GM21786 (cell line): ENCODE data around the gene GRIK1.
"Not testable (repeated sequence)": the region's sequence is repeated elsewhere in the genome, so short reads cannot be mapped to it uniquely, and the experiment has no call there.

Experiments used
- ATAC-seq: cut with Tn5 transposase; IDR thresholded peaks from one replicate; pipeline ENCODE4 v1.9.1; 2021; ENCODE audit not compliant: unreplicated experiment

GRIK1 gene

GRCh38 chr21:29939924-29940275, at the start of gene GRIK1:
GRIK1 (minus strand) TSS chr21:29939996.
- no peak for ATAC-seq

DNA sequence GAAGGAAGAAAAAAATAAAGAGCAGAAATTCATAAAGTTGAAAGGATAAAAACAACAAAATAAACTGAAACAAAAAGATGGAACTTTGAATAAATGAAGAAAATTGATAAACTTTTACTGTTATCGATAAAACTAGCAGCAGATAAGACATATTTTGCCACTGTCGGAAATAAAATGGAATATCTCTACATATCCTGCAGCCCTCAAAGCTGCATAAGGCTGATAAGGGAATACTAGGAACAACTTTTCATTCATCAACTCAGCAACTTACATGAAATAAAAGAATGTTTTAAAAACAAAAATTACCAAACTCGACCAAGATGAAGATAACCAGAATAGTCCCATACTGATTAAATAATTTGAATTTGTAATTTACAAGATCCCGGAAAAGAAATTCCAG, 48.0 kb upstream of the GRIK1 start:
- ATAC-seq: no peak

DNA sequence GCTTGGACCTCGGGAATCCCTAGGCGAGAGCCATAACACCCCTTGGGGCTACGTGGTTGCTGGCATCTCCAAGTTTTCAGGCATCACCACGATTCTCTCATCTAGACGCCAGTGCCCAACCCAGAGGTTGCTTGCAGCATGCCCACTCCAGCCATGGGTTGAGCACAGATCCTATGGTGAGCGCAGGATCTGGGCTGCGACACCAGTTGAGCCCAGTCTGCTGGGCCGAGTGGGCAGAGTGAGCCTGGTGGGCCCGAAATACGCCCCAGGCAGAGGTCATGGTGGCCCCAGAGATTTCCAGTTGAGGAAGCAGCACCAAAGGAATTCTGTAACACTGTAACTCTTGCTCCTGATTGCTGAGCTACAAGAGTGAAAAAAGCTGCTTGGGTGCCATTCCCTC, 46.1 kb upstream of the GRIK1 start:
- no peak for ATAC-seq

- no peak for ATAC-seq
Observed at GRCh38 chr21:29979043-29979442, 39.2 kb upstream of the GRIK1 start.

DNA sequence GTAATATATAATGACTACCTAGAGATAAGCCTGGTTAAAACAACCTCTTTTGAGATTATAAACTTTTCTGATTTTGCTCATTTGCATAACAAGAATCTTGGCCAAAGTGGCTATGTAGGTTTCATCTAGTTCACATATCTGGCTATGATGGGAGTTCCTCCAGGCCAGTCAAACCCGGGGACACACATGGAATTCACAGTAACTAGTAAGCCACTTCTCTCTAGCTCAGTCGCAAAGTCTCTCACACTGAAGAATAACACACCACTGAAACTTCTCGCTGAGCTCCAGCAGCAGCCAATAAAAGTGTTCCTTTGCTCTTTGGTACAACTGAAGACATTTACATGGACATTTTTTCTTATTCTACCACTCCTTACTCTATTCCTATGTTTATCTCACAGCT, 36.0 kb upstream of the GRIK1 start:
- no peak for ATAC-seq

- ATAC-seq: no peak
Observed at GRCh38 chr21:29973258-29973657, 33.5 kb upstream of the GRIK1 start.

DNA sequence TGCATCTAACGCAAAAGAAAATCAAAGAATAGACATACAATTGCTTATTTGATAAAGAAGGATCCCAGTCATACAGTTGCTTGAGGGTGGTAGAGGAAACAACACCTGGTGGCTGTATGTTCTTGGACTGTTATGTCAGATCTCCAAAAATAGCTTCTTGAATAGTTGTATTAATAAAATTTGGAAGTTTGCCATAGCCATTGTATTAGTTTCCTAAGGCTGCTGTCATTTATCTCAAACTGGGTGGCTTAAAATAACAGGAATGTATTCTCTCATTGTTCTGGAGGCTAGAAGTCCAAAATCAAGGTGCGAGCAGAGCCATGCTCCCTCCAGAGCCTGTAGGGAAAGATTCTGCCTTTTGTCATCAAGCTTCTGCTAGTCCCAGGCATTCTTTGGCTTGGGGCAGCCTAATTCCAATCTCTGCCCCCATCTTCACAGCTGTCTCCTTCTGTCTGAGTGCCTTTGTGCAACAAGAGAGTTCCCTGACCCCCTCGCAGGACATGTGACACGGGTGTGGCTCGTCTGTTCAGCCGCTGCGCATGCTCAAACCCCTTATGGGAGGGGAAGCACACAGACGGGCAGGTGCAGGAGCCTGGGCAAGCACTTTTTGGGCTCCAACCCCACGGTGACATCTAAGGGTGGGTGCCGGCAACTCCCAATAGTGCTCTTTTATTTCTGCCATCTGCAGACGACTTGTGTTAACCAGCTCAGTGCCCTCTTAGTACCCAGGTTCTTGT, 21.7 kb upstream of the GRIK1 start:
- ATAC-seq: no peak

GRCh38 chr21:29958551-29958950, 18.8 kb upstream of the GRIK1 start:
- ATAC-seq: no peak

- not testable (repeated sequence) for ATAC-seq
Observed at GRCh38 chr21:29958035-29958434, 18.2 kb upstream of the GRIK1 start.

DNA sequence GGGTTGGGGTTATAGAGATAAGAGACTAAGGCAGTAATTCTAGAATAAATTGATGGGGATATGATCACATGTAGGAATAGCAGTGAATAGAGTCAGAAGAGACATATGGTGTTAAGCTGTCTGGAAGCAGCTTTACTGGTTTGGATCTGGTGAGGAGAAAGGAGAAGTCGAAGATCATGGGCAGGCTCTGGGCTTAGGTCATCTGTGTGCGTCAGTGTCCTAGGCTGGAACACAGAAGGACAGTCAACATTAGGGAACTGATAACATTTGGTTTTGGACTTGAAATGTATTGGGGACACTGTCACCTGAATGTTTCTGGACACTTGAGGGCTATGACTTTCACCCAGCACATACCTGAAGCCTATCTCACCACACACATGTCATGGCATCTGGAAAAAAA, 13.9 kb upstream of the GRIK1 start:
- ATAC-seq: no peak

GRCh38 chr21:29953072-29953471, 13.3 kb upstream of the GRIK1 start:
- ATAC-seq: no peak

DNA sequence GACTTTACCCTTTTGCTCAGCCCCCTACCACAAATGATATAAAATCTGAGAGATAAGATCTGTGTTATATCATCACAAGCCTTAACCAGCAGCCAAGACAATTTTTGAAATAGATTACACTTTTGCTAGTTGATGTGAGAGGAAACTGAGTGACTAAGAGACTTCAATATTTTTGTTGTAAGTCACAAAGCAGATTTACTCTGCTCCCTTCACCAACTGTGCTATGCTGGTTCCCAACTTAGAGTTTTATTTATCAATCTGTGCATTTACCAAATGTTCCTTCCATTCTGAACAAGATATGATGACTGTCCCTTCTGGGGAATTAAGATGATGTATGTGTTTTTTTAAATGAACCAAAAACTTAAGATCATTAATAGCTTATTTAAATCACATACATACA, 12.1 kb upstream of the GRIK1 start:
- ATAC-seq: no peak

DNA sequence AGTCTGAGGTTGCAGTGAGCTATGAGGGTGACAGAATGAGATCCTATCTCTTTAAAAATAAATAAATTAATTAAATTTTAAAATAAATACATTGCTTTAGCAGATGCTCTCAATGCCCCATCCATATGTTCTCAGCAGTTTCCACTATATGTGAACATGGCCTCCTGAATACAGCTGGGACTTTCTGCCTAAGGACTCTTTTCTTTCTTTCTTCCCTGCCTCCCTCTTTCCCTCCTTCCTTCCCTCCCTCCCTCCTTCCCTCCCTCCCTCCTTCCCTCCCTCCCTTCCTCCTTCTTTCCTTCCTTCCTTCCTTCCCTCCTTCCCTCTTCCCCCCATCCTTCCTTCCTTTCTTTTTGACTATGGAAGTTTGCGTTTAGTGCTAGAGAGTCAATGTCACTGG, 10.2 kb upstream of the GRIK1 start:
- no peak for ATAC-seq

GRCh38 chr21:29947119-29947518, 7.3 kb upstream of the GRIK1 start:
- ATAC-seq: no peak

DNA sequence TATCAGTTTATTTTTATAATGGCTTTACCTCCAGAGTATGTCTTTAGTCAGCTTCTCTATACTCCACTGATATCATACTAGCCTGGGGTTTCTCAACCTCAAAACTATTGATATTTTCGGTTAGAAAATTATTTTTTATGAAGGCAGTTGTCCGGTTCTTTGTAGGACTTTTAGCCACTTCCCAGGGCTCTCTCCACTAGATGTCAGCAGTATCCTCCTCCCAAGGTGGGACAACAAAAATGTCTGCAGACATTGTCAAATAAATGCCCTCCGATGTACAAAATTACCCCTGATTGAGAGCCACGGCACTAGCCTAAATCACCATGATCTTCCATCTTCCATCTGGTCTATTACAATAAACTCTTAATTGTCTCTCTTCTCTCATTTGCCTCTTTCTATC, 4.1 kb upstream of the GRIK1 start:
- ATAC-seq: no peak

GRCh38 chr21:29942034-29942433, 2.2 kb upstream of the GRIK1 start:
- ATAC-seq: no peak

DNA sequence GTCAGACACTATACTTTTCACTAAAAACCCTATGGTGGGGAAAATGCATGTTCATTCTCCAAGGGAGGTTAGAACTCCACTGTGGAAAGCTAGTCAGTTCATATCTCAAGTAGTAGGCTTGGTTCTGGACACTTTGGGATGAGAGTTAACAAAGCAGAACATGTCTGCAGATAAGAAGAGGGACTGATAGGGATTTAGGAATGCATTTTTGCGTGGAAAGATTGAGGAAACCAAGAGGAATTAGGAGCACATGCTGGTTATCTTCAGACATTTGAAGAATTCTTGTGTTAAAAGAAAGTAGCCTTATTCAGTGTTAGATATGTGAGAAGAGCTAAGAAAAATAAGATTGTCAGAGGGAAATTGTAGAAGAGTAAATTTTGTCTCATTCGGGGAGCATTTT, 1.2 kb upstream of the GRIK1 start:
- ATAC-seq: no peak

DNA sequence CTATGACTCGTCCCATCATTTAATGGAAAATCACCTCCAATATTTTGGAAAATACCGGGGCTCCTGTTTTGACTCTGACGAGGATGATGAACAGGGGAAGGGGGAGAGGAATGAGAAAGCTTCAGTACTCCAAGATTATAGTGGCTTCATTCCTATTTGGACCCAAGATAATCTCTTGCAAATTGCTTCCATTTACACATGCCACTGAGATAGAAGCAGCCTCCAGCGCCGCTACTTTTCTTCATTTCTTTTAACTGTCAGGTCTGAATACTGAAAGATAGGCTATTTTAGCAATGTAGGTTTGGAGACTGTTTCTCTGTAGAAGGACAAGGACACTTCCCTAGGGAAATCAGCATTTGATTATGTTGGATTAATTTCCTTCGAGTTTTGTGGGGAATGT, 565 bp upstream of the GRIK1 start:
- ATAC-seq: no peak

DNA sequence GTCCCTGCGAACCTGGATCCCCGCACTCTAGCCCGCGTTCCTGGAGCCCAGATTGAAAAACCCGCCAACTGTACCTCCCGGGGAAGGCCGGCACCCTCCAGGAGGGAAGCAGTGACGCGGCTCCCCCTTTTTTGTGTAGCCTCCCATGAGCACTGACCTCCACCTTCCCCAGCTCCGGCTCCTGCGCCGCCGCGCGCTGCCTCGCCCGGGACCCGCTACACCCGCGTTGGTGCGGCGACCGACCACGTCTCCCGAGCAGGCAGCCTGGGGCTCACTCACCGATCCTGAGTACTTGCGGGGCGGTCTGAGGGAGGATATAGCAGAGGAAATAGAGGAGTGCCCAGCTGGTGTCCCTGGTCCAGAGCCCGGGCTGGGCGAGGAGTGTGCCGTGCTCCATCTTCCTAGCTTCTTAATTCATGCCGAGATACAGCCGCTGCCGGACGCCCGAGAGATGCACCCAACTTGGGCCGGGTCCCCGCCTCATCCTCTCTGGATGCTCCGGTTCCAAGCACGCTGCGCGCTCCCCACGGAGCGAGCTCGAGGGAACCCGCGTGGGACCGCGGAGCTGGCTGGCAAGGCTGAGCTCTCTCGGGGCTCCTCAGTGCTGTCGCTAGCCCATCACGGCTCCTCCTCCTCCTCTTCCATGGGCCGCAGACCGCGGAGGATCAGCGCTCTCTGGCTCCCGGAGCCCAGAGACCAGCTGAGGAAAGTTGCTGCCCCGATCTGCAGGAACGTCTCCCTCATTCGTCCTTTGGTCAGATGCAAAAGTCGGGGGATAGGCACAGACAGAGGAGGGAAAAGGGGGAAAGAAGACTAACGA, 482 bp downstream of the GRIK1 start:
- ATAC-seq: no peak

DNA sequence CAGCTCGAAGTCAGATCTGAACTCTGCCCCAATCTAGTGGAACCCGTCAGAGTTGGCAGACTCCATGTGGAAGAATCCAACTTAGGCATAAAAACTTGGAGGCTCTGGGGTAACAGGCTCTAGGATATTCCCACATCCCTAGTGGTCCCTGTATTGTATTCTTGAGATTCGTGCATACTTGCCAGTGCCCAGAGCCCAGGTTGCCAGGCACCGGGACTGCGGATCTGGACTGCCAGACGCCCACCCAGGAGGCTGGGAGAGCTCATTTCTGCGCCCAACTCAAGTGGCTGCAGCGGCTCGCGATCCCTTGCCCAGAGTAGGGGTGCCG, 1.1 kb downstream of the GRIK1 start:
- ATAC-seq: no peak

DNA sequence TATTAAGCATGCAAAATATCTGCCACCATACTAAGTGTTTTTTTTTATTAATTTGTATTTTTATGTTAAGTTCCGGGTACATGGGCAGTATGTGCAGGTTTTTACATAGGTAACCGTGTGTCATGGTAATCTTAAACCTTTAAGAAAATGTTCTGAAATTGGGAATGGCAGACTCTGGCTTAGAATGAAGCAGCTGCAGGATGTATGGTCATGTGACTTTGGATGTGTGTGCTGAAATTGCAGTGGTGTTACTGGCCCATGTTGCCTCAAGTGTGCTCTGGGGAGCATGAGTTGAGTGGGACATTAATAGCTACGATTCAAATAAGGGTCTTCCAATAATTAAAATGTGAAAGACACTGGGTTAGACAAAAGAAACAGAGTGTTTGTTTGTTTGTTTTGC, 6.7 kb downstream of the GRIK1 start:
- no peak for ATAC-seq

DNA sequence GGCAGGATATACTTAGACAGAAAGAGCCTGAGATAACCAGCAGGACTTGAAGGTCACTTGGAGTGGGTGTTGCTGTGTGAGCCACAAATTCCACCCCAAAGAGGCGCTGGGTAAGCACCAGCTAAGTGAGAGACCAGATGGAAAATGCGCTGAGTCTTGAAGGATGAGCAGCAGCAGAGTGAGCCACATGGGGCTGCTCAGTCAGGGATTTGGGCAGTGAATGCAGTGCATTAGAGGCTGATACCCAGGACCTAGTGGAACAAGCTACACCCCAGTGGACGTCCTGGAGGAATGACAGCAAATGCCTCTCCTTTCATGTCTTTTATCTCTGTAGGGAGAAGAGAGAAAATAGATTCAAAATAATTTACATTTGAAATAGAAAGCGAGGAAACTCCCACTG, 11.3 kb downstream of the GRIK1 start:
- ATAC-seq: no peak

DNA sequence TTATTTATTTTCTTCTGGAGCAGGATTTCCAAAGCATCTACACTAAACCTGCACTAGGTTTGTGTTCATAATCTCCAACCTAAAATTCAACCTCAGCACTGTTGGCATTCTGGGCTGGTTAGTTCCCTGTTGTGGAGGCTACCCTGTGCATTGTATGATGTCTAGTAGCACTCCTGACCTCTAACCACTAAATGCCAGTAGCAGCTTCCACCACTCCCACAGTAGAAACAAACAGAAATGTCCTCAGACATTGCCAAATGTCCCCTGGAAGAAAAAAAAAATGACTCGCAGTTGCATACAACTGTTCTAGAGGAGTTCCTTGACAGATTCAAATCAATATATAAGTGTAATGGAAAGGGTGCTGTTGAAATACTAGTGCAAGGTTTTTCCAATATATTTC, 18.9 kb downstream of the GRIK1 start:
- ATAC-seq: no peak
